HG03521 (cell line): ENCODE data around the gene PRDM1.
A peak's percentile ranks its signal among the peaks of the same experiment; 100 is the strongest.

Source experiments
- ATAC-seq: cut with Tn5 transposase; IDR thresholded peaks from one replicate; pipeline ENCODE4 v1.9.1; 2021; ENCODE audit warnings: mild to moderate bottlenecking, moderate library complexity; ENCODE audit not compliant: unreplicated experiment

The PRDM1 gene

GRCh38 chr6:106114492-106114891, 28.4 kb downstream of the PRDM1 start:
- peak; percentile 74 for ATAC-seq

GRCh38 chr6:106115286-106115685, 29.1 kb downstream of the PRDM1 start:
- no peak for ATAC-seq

- no peak for ATAC-seq
Measured at GRCh38 chr6:106116125-106116832, 30.1 kb downstream of the PRDM1 start.

- no peak for ATAC-seq
Measured at GRCh38 chr6:106117579-106117978, 31.4 kb downstream of the PRDM1 start.

- ATAC-seq, result no peak
Measured at GRCh38 chr6:106118835-106119431, 32.8 kb downstream of the PRDM1 start.

- no peak for ATAC-seq
Measured at GRCh38 chr6:106119546-106119945, 33.4 kb downstream of the PRDM1 start.

GRCh38 chr6:106120006-106120405, 33.9 kb downstream of the PRDM1 start:
- no peak for ATAC-seq

GRCh38 chr6:106120406-106120805, 34.3 kb downstream of the PRDM1 start:
- no peak for ATAC-seq

- no peak for ATAC-seq
Measured at GRCh38 chr6:106122306-106122918, 36.3 kb downstream of the PRDM1 start.

GRCh38 chr6:106122938-106123656, 37.0 kb downstream of the PRDM1 start:
- ATAC-seq, result no peak

GRCh38 chr6:106124015-106124414, 37.9 kb downstream of the PRDM1 start:
- no peak for ATAC-seq

GRCh38 chr6:106124437-106125430, 38.6 kb downstream of the PRDM1 start:
- ATAC-seq, result no peak

GRCh38 chr6:106125925-106126435, 39.8 kb downstream of the PRDM1 start:
- ATAC-seq, result peak; percentile 43

- no peak for ATAC-seq
Measured at GRCh38 chr6:106126482-106126881, 40.3 kb downstream of the PRDM1 start.

- ATAC-seq, result peak; percentile 39
Measured at GRCh38 chr6:106128981-106129781, 43.0 kb downstream of the PRDM1 start.

GRCh38 chr6:106132153-106132698, 46.1 kb downstream of the PRDM1 start:
- no peak for ATAC-seq

- no peak for ATAC-seq
Measured at GRCh38 chr6:106133040-106133439, 46.9 kb downstream of the PRDM1 start.

- no peak for ATAC-seq
Measured at GRCh38 chr6:106134087-106134770, 48.1 kb downstream of the PRDM1 start.
